AG09309 (cell line): ENCODE results near the gene ASB1.

Experiments used
- DNase-seq: peaks from one replicate; pipeline ENCODE4 v3.0.0-alpha.2; 2010; ENCODE audit warnings: low read depth
- H3K4me3 ChIP-seq: 2 replicates; pipeline ENCODE4 v1.5.1; 2011; ENCODE audit warnings: mild to moderate bottlenecking, low read depth, low read length, moderate library complexity; ENCODE audit not compliant: control insufficient read depth
- TF ChIP-seq, protein P1 (sequence below): IDR thresholded peaks from 2 replicates; pipeline ENCODE4 v1.5.1; 2011; ENCODE audit warnings: mild to moderate bottlenecking, low read depth, low read length, inconsistent platforms; ENCODE audit not compliant: insufficient read depth, control insufficient read depth; ENCODE audit errors: missing control alignments

The ASB1 gene

DNA sequence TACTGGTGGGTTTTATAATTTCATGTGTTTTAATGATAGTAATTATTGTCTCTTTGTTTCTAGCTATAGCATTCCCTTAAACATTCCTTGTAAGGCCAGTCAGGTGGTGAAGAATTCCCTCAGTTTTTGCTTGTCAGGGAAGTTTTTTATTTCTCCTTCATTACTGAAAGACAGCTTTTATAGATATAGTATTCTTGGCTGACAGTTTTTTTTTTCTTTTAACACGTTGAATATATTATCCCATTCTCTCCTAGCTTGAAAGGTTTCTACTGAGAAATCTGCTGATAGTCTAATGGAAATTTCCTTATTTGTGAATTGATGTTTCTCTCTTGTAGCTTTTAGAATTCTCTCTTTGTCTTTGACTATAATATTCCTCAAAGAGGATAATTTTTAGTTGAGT lies 46.8 kb downstream of the ASB1 start:
- no peak for DNase-seq
- H3K4me3 ChIP-seq = no peak overlapping the region

DNA sequence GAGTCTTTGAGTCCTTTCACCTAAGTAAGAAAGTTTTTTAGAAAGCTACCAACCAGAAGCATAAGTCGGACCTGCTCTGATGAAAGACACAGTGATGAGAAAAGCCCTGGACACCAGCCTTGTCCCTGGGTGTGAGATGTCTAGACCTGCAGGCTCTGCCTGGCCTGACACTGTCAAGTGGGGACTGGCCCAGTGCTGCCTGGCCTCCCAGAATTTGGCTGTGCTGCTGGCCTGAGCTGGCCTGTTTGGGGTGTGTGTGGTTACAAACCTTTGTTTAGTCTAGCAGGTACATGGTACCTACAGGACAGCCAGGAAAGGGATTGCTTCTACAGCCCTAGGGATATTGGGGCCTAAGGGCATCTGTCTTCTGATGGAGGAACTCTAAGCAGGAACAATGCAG lies 48.3 kb downstream of the ASB1 start:
- TF ChIP-seq, protein P1, sequence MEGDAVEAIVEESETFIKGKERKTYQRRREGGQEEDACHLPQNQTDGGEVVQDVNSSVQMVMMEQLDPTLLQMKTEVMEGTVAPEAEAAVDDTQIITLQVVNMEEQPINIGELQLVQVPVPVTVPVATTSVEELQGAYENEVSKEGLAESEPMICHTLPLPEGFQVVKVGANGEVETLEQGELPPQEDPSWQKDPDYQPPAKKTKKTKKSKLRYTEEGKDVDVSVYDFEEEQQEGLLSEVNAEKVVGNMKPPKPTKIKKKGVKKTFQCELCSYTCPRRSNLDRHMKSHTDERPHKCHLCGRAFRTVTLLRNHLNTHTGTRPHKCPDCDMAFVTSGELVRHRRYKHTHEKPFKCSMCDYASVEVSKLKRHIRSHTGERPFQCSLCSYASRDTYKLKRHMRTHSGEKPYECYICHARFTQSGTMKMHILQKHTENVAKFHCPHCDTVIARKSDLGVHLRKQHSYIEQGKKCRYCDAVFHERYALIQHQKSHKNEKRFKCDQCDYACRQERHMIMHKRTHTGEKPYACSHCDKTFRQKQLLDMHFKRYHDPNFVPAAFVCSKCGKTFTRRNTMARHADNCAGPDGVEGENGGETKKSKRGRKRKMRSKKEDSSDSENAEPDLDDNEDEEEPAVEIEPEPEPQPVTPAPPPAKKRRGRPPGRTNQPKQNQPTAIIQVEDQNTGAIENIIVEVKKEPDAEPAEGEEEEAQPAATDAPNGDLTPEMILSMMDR = no peak
- DNase-seq = no peak

More for the DNA sequence above, 46.8 kb downstream of the ASB1 start:
- TF ChIP-seq, protein P1 = no peak

DNA sequence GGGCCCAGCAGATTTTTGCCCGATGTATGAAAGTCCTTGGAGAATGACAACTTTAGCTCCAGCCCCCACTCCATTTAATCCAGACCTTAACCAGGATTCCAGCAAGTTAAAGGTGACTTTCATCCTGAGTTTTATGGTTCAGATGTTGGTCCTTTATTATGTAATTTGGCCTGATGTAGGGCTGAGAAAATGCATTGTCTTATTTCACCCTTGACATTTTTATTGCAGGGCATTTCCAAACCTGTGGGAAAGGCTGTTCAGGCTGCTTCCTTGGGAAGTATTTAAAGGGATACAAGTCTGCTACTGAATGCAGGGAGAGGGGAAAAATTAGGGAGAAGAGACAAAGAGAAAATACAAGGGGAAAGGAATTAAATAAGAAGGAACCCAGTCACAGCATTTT lies 48.8 kb downstream of the ASB1 start:
- TF ChIP-seq, protein P1 = no peak
- no peak overlapping the region for H3K4me3 ChIP-seq
- DNase-seq = peak; percentile 23

More for the DNA sequence above, 48.3 kb downstream of the ASB1 start:
- H3K4me3 ChIP-seq = no peak overlapping the region

DNA sequence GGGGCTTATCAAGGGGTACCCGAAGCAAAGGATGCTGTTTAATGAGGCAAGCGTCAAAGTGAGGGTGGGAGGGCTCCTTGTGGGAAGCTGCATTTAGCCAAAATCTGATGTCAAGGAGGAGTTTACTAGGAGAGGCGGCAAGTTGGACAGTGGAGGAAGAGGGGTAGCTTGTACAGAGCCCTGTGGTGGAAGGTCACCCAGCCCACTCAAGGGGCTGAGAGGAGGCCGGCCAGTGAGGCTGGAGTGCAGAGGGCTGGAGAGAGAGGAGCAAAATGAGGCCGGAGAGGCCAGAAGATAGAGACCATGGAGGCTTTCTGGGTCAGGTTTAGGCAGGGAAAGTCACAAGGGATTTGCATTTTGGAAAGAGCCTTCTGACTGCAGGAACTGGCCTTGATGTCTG lies 49.5 kb downstream of the ASB1 start:
- no peak overlapping the region for H3K4me3 ChIP-seq
- no peak for DNase-seq
- TF ChIP-seq, protein P1 = no peak

DNA sequence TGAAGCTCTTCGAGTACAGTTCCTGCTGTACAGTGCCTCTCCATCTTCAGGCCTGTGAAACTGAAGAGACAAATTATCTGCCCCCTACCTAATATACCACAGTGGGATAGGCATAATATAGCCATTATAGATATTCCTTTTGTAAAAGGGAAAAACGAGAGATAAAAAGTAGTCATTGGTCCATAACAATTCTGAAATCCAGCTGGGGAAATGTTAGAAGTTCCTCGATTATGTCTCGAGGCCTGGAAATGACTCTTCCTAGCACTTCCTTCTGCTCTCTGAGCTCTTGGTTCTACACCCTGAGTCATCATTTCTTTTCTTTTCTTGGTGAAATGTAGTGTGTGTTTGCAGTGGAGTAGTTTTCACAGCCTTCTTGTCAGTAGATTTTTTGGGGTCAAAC lies 51.5 kb downstream of the ASB1 start:
- TF ChIP-seq, protein P1 = no peak
- no peak for DNase-seq
- H3K4me3 ChIP-seq = no peak overlapping the region

DNA sequence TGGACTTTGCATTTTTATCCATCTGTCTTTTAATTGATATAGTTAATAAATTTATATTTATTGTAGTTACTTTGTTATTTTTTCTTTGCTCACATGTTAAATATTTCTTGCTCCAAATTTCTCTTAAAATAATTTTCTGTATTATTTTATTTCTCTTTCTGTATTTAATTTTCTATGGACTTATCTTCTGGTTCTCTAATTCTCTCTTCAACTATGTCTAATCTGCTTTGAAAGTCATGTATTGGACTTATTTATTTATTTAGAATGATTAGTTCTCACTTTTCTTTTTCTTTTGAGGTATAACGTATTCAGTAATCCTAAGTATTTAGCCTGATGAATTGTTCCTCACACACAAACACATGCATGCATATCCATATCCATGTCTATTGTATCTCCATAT lies 53.1 kb downstream of the ASB1 start:
- no peak overlapping the region for H3K4me3 ChIP-seq
- TF ChIP-seq, protein P1 = no peak
- no peak for DNase-seq

DNA sequence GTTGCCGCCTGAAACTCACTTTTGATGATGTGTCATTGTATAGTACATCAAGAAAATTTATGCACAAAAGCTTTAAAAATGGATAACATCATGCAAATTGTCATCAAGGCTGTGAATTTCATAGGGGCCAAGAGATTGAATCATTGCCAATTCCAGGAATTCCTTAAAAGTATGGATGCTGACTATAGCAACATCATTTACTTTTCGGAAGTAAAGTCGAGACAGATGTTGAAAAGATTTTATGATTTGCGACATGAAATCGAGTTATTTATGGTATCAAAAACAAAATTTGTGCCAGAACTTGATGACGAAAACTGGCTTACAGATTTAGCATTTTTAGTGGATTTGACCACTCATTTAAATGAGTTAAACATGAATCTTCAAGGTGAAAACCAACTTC lies 56.3 kb downstream of the ASB1 start:
- no peak for DNase-seq
- TF ChIP-seq, protein P1 = no peak

More for the DNA sequence above, 56.3 kb downstream of the ASB1 start:
- no peak overlapping the region for H3K4me3 ChIP-seq
